GM06990 (cell line): Measurements from ENCODE around the gene MED12L.

Experiments used
- DNase-seq: peaks from one replicate; pipeline ENCODE4 v3.0.0-alpha.2; 2011; ENCODE audit not compliant: insufficient read length; ENCODE audit errors: extremely low read depth
- H3K27me3 ChIP-seq: replicated peaks from 2 replicates; pipeline ENCODE4 v1.6.0; 2011; ENCODE audit warnings: low read length; ENCODE audit not compliant: control insufficient read depth, insufficient read depth
- H3K36me3 ChIP-seq: 2 replicates; pipeline ENCODE4 v1.5.1; 2011; ENCODE audit warnings: low read length; ENCODE audit not compliant: control insufficient read depth, insufficient read depth
- H3K4me3 ChIP-seq: replicated peaks from 2 replicates; pipeline ENCODE4 v1.5.1; 2011; ENCODE audit warnings: low read depth, mild to moderate bottlenecking, control low read depth, low read length
- CTCF ChIP-seq: IDR thresholded peaks from 2 replicates; pipeline ENCODE4 v1.5.1; 2011; ENCODE audit warnings: low read length, control low read depth, mild to moderate bottlenecking, inconsistent platforms; ENCODE audit not compliant: insufficient read depth, poor library complexity, severe bottlenecking

Gene MED12L

GRCh38 chr3:151218136-151218535 lies 132.7 kb downstream of the MED12L start:
- DNase-seq = no peak
- Histone ChIP-seq H3K4me3 (no peak overlapping the region), H3K36me3 (no peaks in the 10 kb centered on the region), H3K27me3 (no peaks in the 10 kb centered on the region; the same call in 1 of the 2 replicates)
- TF ChIP-seq CTCF = no peak

- Histone ChIP-seq H3K27me3 (no peaks in the 10 kb centered on the region; the same call in 1 of the 2 replicates), H3K4me3 (no peak overlapping the region), H3K36me3 (no peaks in the 10 kb centered on the region)
- no peak for TF ChIP-seq CTCF
- no peak for DNase-seq
Observed at GRCh38 chr3:151219056-151219455, 133.6 kb downstream of the MED12L start.

GRCh38 chr3:151224268-151224866 lies 138.9 kb downstream of the MED12L start:
- H3K27me3 ChIP-seq = no peaks in the 10 kb centered on the region
- H3K36me3 ChIP-seq = no peaks in the 10 kb centered on the region
- H3K4me3 ChIP-seq = no peak overlapping the region
- DNase-seq = no peak
- TF ChIP-seq CTCF = no peak

DNA sequence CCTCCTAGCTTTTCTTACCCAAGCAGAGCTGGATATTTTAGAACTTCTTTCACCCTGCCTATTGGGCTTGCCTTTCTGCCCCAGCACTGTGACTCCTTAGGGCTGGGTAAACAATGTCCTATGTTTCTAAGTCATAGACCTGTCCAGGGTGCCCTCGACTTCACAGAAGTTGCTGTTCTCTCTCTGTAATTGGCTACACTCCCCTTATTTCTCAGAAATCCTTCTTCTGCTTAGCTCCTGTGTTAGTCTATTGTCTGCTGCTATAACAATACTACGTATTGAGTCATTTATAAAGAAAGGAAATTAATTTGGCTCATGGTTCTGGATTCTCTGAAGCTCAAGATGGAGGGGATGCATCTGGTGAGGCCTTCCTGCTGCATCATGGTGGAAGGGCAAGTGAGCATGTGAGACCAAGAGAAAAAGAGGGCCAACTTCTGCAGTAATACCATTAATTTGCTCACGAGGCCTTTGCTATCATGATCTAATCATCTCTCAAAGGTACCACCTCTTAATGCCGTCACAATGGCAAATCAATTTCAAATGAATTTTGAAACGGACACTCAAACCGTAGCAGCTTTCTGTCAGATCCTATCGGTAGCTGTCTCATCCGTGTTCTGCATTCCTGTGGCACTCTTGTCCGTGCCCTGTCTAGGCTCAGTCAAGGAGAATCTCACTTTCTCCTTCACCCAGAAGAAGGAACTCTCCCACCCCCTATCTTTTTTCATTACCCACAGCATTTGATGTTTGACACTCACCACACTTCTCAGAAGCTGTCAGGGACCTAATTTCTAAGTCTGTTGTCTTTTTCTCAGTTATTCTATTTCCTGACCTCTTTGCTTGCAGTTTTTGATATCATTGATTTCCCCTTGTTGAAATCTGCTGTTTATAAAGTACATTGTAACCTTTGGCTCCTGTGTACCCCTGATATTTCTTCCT lies 139.8 kb downstream of the MED12L start:
- H3K36me3 ChIP-seq = no peaks in the 10 kb centered on the region
- TF ChIP-seq CTCF = no peak
- H3K27me3 ChIP-seq = no peaks in the 10 kb centered on the region

GRCh38 chr3:151226088-151226563 lies 140.7 kb downstream of the MED12L start:
- no peak overlapping the region for H3K4me3 ChIP-seq
- no peaks in the 10 kb centered on the region for H3K36me3 ChIP-seq
- no peak for DNase-seq
- H3K27me3 ChIP-seq = no peaks in the 10 kb centered on the region
- no peak for TF ChIP-seq CTCF

More for the DNA sequence above, 139.8 kb downstream of the MED12L start:
- no peak overlapping the region for H3K4me3 ChIP-seq
- no peak for DNase-seq
